Epithelial cell of esophagus (primary cell): ENCODE results near the gene ANKS1B.

Source experiments
- DNase-seq: peaks from one replicate; pipeline ENCODE4 v3.0.0; 2010; ENCODE audit warnings: low read depth
- H3K4me3 ChIP-seq: 2 replicates; pipeline ENCODE4 v1.5.1; 2011; ENCODE audit warnings: mild to moderate bottlenecking, low read length, control low read depth
- CTCF ChIP-seq: IDR thresholded peaks from 2 replicates; pipeline ENCODE4 v1.5.1; 2011; ENCODE audit warnings: low read depth, mild to moderate bottlenecking, low read length, control low read depth, inconsistent platforms; ENCODE audit not compliant: insufficient read depth; ENCODE audit errors: missing control alignments

ANKS1B gene

GRCh38 chr12:99966429-99966828 lies 18.3 kb downstream of the ANKS1B start:
- no peak for TF ChIP-seq CTCF
- H3K4me3 ChIP-seq: no peak overlapping the region
- no peak for DNase-seq

- no peak for DNase-seq
- TF ChIP-seq CTCF: no peak
- H3K4me3 ChIP-seq: no peak overlapping the region
Measured at GRCh38 chr12:99960311-99960710, 24.4 kb downstream of the ANKS1B start.

GRCh38 chr12:99959549-99960170 lies 25.1 kb downstream of the ANKS1B start:
- DNase-seq: peak; percentile 77
- no peak for TF ChIP-seq CTCF
- H3K4me3 ChIP-seq: no peak overlapping the region

- H3K4me3 ChIP-seq: no peak overlapping the region
- TF ChIP-seq CTCF: no peak
- no peak for DNase-seq
Measured at GRCh38 chr12:99957866-99958466, 26.8 kb downstream of the ANKS1B start.

GRCh38 chr12:99954724-99955123 lies 30.0 kb downstream of the ANKS1B start:
- no peak for DNase-seq
- no peak overlapping the region for H3K4me3 ChIP-seq
- no peak for TF ChIP-seq CTCF

- no peak for TF ChIP-seq CTCF
- no peak for DNase-seq
- H3K4me3 ChIP-seq: no peak overlapping the region
Measured at GRCh38 chr12:99948370-99948769, 36.4 kb downstream of the ANKS1B start.

- TF ChIP-seq CTCF: no peak
- no peak overlapping the region for H3K4me3 ChIP-seq
- no peak for DNase-seq
Measured at GRCh38 chr12:99946131-99946530, 38.6 kb downstream of the ANKS1B start.
